Measurements from ENCODE around the gene PACRG. TPM values are rescaled to one million over a fixed set of nuclear protein-coding genes. Genes with fewer than 3 reads are reported as not detected.

PACRG gene
- total RNA-seq, 2 donors from 2014 or later, result 2.8 to 21.3 TPM

DNA sequence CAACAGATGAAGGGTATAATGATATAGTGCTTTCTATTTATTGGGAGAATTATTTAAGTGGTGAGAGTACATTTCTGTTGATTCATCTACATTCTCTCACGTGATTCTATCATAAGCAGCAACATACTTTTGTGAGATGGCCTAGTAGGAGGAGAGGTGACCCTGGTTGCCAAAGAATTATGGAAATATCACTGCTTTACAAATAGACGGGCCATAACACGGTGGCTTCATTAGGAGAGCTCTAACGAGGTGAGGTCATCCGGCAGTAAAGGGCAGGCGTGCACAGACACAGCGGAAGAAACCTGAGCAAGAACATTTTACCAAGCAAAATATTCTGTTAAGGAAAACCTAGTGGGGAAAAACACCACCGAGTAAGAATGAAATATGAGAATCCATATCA lies 349.4 kb downstream of the PACRG start:
- H3K36me3 ChIP-seq, result no peaks in the 10 kb centered on the region
- no peak overlapping the region for H3K27ac ChIP-seq
- no peak for DNase-seq (ENCODE audit: low spot score)
- H3K4me1 ChIP-seq, result no peaks in the 10 kb centered on the region
- no peaks in the 10 kb centered on the region for H3K27me3 ChIP-seq
- no peak overlapping the region for H3K4me3 ChIP-seq
- TF ChIP-seq, protein P1, sequence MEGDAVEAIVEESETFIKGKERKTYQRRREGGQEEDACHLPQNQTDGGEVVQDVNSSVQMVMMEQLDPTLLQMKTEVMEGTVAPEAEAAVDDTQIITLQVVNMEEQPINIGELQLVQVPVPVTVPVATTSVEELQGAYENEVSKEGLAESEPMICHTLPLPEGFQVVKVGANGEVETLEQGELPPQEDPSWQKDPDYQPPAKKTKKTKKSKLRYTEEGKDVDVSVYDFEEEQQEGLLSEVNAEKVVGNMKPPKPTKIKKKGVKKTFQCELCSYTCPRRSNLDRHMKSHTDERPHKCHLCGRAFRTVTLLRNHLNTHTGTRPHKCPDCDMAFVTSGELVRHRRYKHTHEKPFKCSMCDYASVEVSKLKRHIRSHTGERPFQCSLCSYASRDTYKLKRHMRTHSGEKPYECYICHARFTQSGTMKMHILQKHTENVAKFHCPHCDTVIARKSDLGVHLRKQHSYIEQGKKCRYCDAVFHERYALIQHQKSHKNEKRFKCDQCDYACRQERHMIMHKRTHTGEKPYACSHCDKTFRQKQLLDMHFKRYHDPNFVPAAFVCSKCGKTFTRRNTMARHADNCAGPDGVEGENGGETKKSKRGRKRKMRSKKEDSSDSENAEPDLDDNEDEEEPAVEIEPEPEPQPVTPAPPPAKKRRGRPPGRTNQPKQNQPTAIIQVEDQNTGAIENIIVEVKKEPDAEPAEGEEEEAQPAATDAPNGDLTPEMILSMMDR (IDR thresholded peaks at IDR 0.05), result no peak
- no peaks in the 10 kb centered on the region for H3K9me3 ChIP-seq

DNA sequence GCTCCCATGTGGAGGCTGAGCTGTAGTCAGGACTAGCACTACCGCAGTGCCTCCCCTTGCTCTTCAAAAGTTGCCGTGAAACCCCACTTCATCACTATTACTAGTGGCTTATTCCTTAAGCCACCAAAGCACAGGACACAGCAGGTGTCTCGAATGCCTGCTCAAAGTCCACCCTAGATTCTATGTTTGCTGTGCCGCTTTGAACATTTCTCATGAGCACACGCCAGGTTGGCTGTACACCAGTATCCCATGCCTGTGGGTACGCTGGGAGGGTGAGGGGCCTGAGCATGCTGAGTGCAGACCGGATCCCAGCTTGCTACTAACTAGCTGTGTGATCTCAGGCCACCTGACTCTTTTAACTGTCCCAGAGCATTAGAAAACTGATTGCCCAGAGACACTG lies 350.9 kb downstream of the PACRG start:
- TF ChIP-seq, protein P1 (IDR thresholded peaks at IDR 0.05), result no peak
- no peak overlapping the region for H3K27ac ChIP-seq
- H3K4me1 ChIP-seq, result no peaks in the 10 kb centered on the region
- no peaks in the 10 kb centered on the region for H3K36me3 ChIP-seq
- H3K4me3 ChIP-seq, result no peak overlapping the region
- no peaks in the 10 kb centered on the region for H3K27me3 ChIP-seq
- H3K9me3 ChIP-seq, result no peaks in the 10 kb centered on the region
- DNase-seq (ENCODE audit: low spot score), result no peak

DNA sequence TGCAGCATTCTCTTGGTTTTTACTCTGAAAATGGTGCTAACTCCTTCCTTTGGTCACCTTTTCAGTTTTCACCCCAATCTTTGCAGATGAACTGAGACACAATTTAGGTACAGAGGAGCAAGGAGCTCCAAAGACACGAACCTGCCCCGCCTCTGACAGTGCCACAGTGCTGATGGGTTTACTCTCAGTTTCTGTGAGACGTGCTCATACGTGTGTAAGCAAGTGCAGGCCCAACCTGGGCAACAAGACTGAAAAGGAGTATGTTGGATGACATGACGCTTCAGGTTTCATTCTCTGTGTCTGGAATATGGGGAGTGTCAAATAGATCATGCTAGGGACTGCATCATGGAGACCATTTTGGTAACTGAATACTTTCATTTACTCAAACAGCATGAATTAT lies 352.5 kb downstream of the PACRG start:
- Histone ChIP-seq H3K36me3 (no peaks in the 10 kb centered on the region), H3K4me3 (no peak overlapping the region), H3K27me3 (no peaks in the 10 kb centered on the region), H3K27ac (no peak overlapping the region), H3K4me1 (no peaks in the 10 kb centered on the region), H3K9me3 (no peaks in the 10 kb centered on the region)
- DNase-seq (ENCODE audit: low spot score), result no peak
- TF ChIP-seq, protein P1 (IDR thresholded peaks at IDR 0.05), result no peak

DNA sequence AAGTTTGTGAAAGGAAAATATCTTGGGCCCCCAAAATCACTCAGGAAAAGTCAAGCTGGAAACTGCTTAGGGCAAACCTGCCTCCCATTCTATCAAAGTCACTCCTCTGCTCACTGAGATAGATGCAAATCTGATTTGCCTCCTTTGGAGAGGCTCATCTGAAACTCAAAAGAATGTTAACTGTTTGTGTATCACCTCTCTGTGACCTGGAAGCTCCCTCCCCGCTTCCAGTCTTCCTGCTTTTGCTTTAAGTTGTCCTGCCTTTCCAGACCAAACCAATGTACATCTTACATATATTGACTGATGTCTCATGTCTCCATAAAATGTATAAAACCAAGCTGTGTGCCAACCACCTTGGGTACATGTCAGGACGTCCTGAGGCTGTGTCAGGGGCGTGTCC lies 355.4 kb downstream of the PACRG start:
- no peak for DNase-seq (ENCODE audit: low spot score)
- TF ChIP-seq, protein P1 (IDR thresholded peaks at IDR 0.05), result no peak
- H3K36me3 ChIP-seq, result no peaks in the 10 kb centered on the region
- no peak overlapping the region for H3K4me3 ChIP-seq
- H3K4me1 ChIP-seq, result no peaks in the 10 kb centered on the region
- no peaks in the 10 kb centered on the region for H3K9me3 ChIP-seq
- H3K27ac ChIP-seq, result no peak overlapping the region
- H3K27me3 ChIP-seq, result no peaks in the 10 kb centered on the region

DNA sequence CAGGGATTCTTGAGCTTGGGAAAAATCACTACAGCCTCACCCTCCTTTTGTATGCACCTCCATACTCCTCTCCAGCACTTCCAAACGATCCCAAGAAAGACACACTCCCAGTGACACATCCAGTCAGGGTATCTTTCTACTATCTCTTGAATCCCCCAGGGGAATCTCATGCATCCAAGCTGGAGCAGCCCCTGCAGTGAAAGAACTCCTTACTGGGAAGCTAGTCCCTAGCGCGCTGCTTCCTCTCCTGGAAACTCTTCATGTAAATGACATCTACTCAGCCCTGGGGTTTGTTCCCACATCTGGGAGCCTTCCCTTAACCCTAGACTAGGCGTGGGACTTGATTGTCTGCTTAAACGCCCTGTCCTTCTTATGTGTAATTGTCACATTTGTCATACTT lies 357.7 kb downstream of the PACRG start:
- no peak overlapping the region for H3K27ac ChIP-seq
- TF ChIP-seq, protein P1 (IDR thresholded peaks at IDR 0.05), result no peak
- no peaks in the 10 kb centered on the region for H3K4me1 ChIP-seq
- DNase-seq (ENCODE audit: low spot score), result no peak
- H3K4me3 ChIP-seq, result no peak overlapping the region
- H3K9me3 ChIP-seq, result no peaks in the 10 kb centered on the region
- H3K36me3 ChIP-seq, result no peaks in the 10 kb centered on the region
- no peaks in the 10 kb centered on the region for H3K27me3 ChIP-seq

DNA sequence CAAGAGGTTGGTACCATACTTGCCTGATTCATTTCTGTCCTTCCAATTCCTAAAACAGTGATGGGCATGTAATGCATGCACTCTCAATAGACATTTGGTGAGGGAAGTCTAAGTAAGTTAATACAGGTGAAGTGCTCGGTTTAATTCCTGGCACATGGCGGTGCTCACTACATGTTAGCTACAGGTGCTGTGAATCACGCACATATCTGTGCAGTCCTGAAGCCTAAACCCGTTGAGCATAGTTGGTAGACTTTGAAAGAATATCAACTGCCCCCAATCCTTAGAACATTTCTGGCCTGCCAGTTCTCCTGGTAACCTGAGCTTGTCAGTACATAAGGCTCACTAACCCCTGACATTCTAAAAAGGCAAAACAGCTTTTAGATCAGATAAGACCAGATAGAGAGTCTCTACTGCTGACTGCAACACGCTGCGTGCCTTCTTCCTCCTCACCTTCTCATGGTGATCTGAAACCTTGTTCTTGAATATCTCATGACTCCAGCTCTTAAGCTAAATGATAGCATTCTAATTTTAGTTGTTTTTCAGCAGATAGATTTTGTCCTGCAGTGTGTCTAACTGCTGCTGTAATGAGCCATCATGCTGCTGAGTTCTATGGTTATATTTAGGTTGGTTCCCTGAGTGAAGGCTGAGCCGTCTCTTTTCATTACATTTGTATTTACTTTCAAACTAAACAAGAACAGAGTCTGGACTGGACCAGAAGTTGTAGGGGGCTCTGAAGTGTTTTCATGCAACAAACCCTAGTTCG lies 358.3 kb downstream of the PACRG start:
- TF ChIP-seq, protein P1 (IDR thresholded peaks at IDR 0.05), result no peak
- no peak for DNase-seq (ENCODE audit: low spot score)
- Histone ChIP-seq H3K27me3 (no peaks in the 10 kb centered on the region), H3K36me3 (no peaks in the 10 kb centered on the region), H3K27ac (peak overlapping the region in 1 of 2 donors; percentile 41), H3K4me1 (no peaks in the 10 kb centered on the region), H3K9me3 (no peaks in the 10 kb centered on the region), H3K4me3 (no peak overlapping the region)

Data from right atrium auricular region (tissue), 2 donors.